HepG2 (cell line): ENCODE results near the gene RAB1B. TPM values are rescaled to one million over a fixed set of nuclear protein-coding genes. Genes with fewer than 3 reads are reported as not detected.
A peak's percentile ranks its signal among the peaks of the same experiment; 100 is the strongest.

Experiments
- CSRNP2 ChIP-seq: sonication (generic); formaldehyde crosslinking; conservative IDR thresholded peaks from 2 replicates; pipeline ENCODE4 v1.8.0; 2022; ENCODE audit warnings: low read depth, missing genetic modification reagents
- EED ChIP-seq: sonication (generic); formaldehyde crosslinking; IDR thresholded peaks from 2 replicates; pipeline ENCODE4 v1.5.0; 2020; ENCODE audit warnings: mild to moderate bottlenecking, missing genetic modification reagents
- HMG20A ChIP-seq: IDR thresholded peaks from 2 replicates; pipeline ENCODE4 v1.6.1; 2016; ENCODE audit warnings: borderline replicate concordance
- HOXD1 ChIP-seq: sonication (generic); formaldehyde crosslinking; IDR thresholded peaks from 2 replicates; pipeline ENCODE4 v1.5.0; 2020; ENCODE audit warnings: missing genetic modification reagents
- KLF12 ChIP-seq: sonication (generic); formaldehyde crosslinking; IDR thresholded peaks from 2 replicates; pipeline ENCODE4 v1.4.0; 2020; ENCODE audit warnings: missing genetic modification reagents, borderline replicate concordance
- MEIS1 ChIP-seq: sonication (generic); formaldehyde crosslinking; IDR thresholded peaks from 2 replicates; pipeline ENCODE4 v1.9.0; 2021; ENCODE audit warnings: mild to moderate bottlenecking, missing genetic modification reagents, moderate library complexity, borderline replicate concordance
- NFIB ChIP-seq: sonication (generic); formaldehyde crosslinking; IDR thresholded peaks from 2 replicates; pipeline ENCODE4 v1.9.0; 2021; ENCODE audit warnings: missing genetic modification reagents, mild to moderate bottlenecking, borderline replicate concordance
- POGK ChIP-seq: sonication (generic); formaldehyde crosslinking; conservative IDR thresholded peaks from 2 replicates; pipeline ENCODE4 v1.8.0; 2022; ENCODE audit warnings: mild to moderate bottlenecking, moderate library complexity, missing genetic modification reagents
- POLR2AphosphoS5 ChIP-seq: IDR thresholded peaks from 2 replicates; pipeline ENCODE4 v1.6.1; 2012; ENCODE audit warnings: low read depth, low read length
- RBFOX2 ChIP-seq: fragments of 200-400 bp; formaldehyde crosslinking; IDR thresholded peaks from 2 replicates; pipeline ENCODE4 v1.6.1; 2017; ENCODE audit warnings: low read depth, mild to moderate bottlenecking, low read length
- RFXAP ChIP-seq: sonication (generic); formaldehyde crosslinking; IDR thresholded peaks from 2 replicates; pipeline ENCODE4 v1.4.0; 2020; ENCODE audit warnings: missing genetic modification reagents, borderline replicate concordance
- SMYD3 ChIP-seq: sonication (generic); formaldehyde crosslinking; IDR thresholded peaks from 2 replicates; pipeline ENCODE4 v1.8.1; 2023; ENCODE audit warnings: mild to moderate bottlenecking, missing genetic modification reagents
- TCF7 ChIP-seq: sonication (generic); IDR thresholded peaks from 2 replicates; pipeline ENCODE4 v1.6.1; 2016; ENCODE audit warnings: antibody characterized with exemption, low read depth
- TFE3 ChIP-seq: IDR thresholded peaks from 2 replicates; pipeline ENCODE4 v1.6.1; 2016
- U2AF1 ChIP-seq: fragments of 200-400 bp; formaldehyde crosslinking; optimal IDR thresholded peaks from 2 replicates; pipeline ENCODE3; 2017; ENCODE audit warnings: mild to moderate bottlenecking, low read depth, low read length
- ZMYM2 ChIP-seq: sonication (generic); formaldehyde crosslinking; IDR thresholded peaks from 2 replicates; pipeline ENCODE4 v1.8.0; 2022; ENCODE audit warnings: mild to moderate bottlenecking, missing genetic modification reagents
- ZNF136 ChIP-seq: sonication (generic); formaldehyde crosslinking; IDR thresholded peaks from 2 replicates; pipeline ENCODE4 v1.8.1; 2022; ENCODE audit warnings: low read depth, mild to moderate bottlenecking, moderate library complexity, missing genetic modification reagents
- ZNF18 ChIP-seq: sonication (generic); formaldehyde crosslinking; IDR thresholded peaks from 2 replicates; pipeline ENCODE4 v1.8.0; 2022; ENCODE audit warnings: mild to moderate bottlenecking, missing genetic modification reagents; ENCODE audit not compliant: insufficient replicate concordance
- ZNF224 ChIP-seq: sonication (generic); formaldehyde crosslinking; IDR thresholded peaks from 2 replicates; pipeline ENCODE4 v1.5.0; 2020; ENCODE audit warnings: mild to moderate bottlenecking, missing genetic modification reagents
- ZNF343 ChIP-seq: sonication (generic); formaldehyde crosslinking; IDR thresholded peaks from 2 replicates; pipeline ENCODE4 v1.4.0; 2020; ENCODE audit warnings: mild to moderate bottlenecking, missing genetic modification reagents
- ZNF550 ChIP-seq: sonication (generic); formaldehyde crosslinking; IDR thresholded peaks from 2 replicates; pipeline ENCODE4 v1.4.0; 2020; ENCODE audit warnings: mild to moderate bottlenecking, missing genetic modification reagents, borderline replicate concordance
- ZNF768 ChIP-seq: sonication (generic); formaldehyde crosslinking; IDR thresholded peaks from 2 replicates; pipeline ENCODE4 v1.4.0; 2020; ENCODE audit warnings: missing genetic modification reagents
- ZSCAN31 ChIP-seq: sonication (generic); formaldehyde crosslinking; IDR thresholded peaks from 2 replicates; pipeline ENCODE4 v1.5.0; 2020; ENCODE audit warnings: low read depth, mild to moderate bottlenecking, missing genetic modification reagents
- polyA plus RNA-seq, 8 experiments: library from polyadenylated mRNA; depleted of rRNA in 3 of 8; stranded (reverse) in 7 of 8; unstranded in 1 of 8; fragments of >200 nt; fragmentation: Illumina TruSeq in 4 of 8; extraction: Trizol in 4 of 8; gene quantifications; 2 replicates each; pipeline versions ENCODE4 v1.2.1 to v1.2.3, GENCODE V29; 2011 to 2016; ENCODE audit warnings: low read depth in 4 of 8, missing spikeins in 1 of 8, mixed read lengths in 1 of 8; ENCODE audit not compliant: insufficient read depth in 1 of 8
- total RNA-seq, 5 experiments: library from RNA; depleted of rRNA; stranded (reverse); fragments of >200 nt; fragmentation: Illumina TruSeq; extraction: Trizol; gene quantifications; 2 replicates each; pipeline ENCODE4 v1.2.3, GENCODE V29; 2016; ENCODE audit warnings: low read depth in 1 of 5

Gene RAB1B
- total and polyA plus RNA-seq, 2 of the 13 experiments (the other 11 are each of a cell fraction or from before 2014, with no cell fraction given) = 77.9 to 87.9 TPM

- TF ChIP-seq ZNF224 (CRISPR knock-in tag) (peak; percentile 64; the same call in 1 of the 2 replicates), TFE3 (CRISPR knock-in tag) (no peak), POLR2AphosphoS5 (peak; percentile 66), MEIS1 (0 out of 2 replicates have a peak, but pooled peaks have one; percentile 40), ZMYM2 (CRISPR knock-in tag) (0 out of 2 replicates have a peak, but pooled peaks have one; percentile 18), KLF12 (CRISPR knock-in tag) (0 out of 2 replicates have a peak, but pooled peaks have one; percentile 72), HMG20A (CRISPR knock-in tag) (no peak), EED (CRISPR knock-in tag) (0 out of 2 replicates have a peak, but pooled peaks have one; percentile 5), U2AF1 (peak; percentile 23), ZNF550 (CRISPR knock-in tag) (no peak), POGK (no peak), HOXD1 (CRISPR knock-in tag) (0 out of 2 replicates have a peak, but pooled peaks have one; percentile 28), ZSCAN31 (CRISPR knock-in tag) (0 out of 2 replicates have a peak, but pooled peaks have one; percentile 48), NFIB (no peak), TCF7 (no peak), ZNF18 (CRISPR knock-in tag) (peak; percentile 39), SMYD3 (CRISPR knock-in tag) (no peak), RBFOX2 (peak; percentile 41; the same call in 1 of the 2 replicates), ZNF136 (peak; percentile 32; the same call in 1 of the 2 replicates), CSRNP2 (CRISPR knock-in tag) (no peak), ZNF343 (CRISPR knock-in tag) (0 out of 2 replicates have a peak, but pooled peaks have one; percentile 12), ZNF768 (CRISPR knock-in tag) (peak; percentile 14; the same call in 1 of the 2 replicates), RFXAP (CRISPR knock-in tag) (0 out of 2 replicates have a peak, but pooled peaks have one; percentile 25)
Observed at GRCh38 chr11:66267379-66268243, 828 bp upstream of the RAB1B start (continued).
